GM12892 (cell line): Measurements from ENCODE around the gene MRPL34.

Experiments used
- POLR2A ChIP-seq: IDR thresholded peaks from 2 replicates; pipeline ENCODE4 v1.6.1; 2011; ENCODE audit warnings: low read depth, low read length, control low read depth
- POLR2AphosphoS5 ChIP-seq: IDR thresholded peaks from 2 replicates; pipeline ENCODE4 v1.6.1; 2011; ENCODE audit warnings: low read depth, low read length, control low read depth

GRCh38 chr19:17294051-17294891, 11.4 kb upstream of the MRPL34 start:
- TF ChIP-seq POLR2A (no peak), POLR2AphosphoS5 (no peak)
